SK-N-SH treated with all-trans-retinoic acid at 6 μM for 48 hours (cell line): Measurements from ENCODE around the gene ADIG.
A peak's percentile ranks its signal among the peaks of the same experiment; 100 is the strongest.

Experiments
- ATAC-seq: fragments of 200-7000 bp; cut with Tn5 transposase; 3 replicates; pipeline ENCODE4 v1.9.1; 2020; ENCODE audit warnings: mild to moderate bottlenecking, moderate library complexity
- BACH2 ChIP-seq: fragments of 250-450 bp; sonication (Bioruptor Pico); IDR thresholded peaks from 2 replicates; pipeline ENCODE4 v1.9.0; 2021; ENCODE audit warnings: mild to moderate bottlenecking, borderline replicate concordance
- CREB5 ChIP-seq: fragments of 250-450 bp; sonication (Bioruptor Pico); IDR thresholded peaks from 2 replicates; pipeline ENCODE4 v1.5.1; 2020; ENCODE audit warnings: low read depth, mild to moderate bottlenecking, moderate library complexity
- CSDC2 ChIP-seq: fragments of 250-450 bp; sonication (Bioruptor Pico); IDR thresholded peaks from 2 replicates; pipeline ENCODE4 v1.5.0; 2020; ENCODE audit warnings: mild to moderate bottlenecking, moderate library complexity
- CSRNP3 ChIP-seq: fragments of 250-450 bp; sonication (Bioruptor Pico); IDR thresholded peaks from 2 replicates; pipeline ENCODE4 v1.5.1; 2021; ENCODE audit warnings: mild to moderate bottlenecking, moderate library complexity
- GLIS3 ChIP-seq: fragments of 250-450 bp; sonication (Bioruptor Pico); IDR thresholded peaks from 2 replicates; pipeline ENCODE4 v1.5.0; 2020; ENCODE audit warnings: mild to moderate bottlenecking, moderate library complexity
- ISL1 ChIP-seq: fragments of 250-450 bp; sonication (Bioruptor Pico); IDR thresholded peaks from 2 replicates; pipeline ENCODE4 v2.1.2; 2022; ENCODE audit warnings: mild to moderate bottlenecking, moderate library complexity
- OSR1 ChIP-seq: fragments of 250-450 bp; sonication (Bioruptor Pico); IDR thresholded peaks from 2 replicates; pipeline ENCODE4 v1.8.0; 2022; ENCODE audit warnings: moderate library complexity, mild to moderate bottlenecking, inconsistent platforms
- POU6F1 ChIP-seq: fragments of 250-450 bp; sonication (Bioruptor Pico); IDR thresholded peaks from 2 replicates; pipeline ENCODE4 v1.8.0; 2021; ENCODE audit warnings: low read depth, mild to moderate bottlenecking, moderate library complexity, borderline replicate concordance
- PPARA ChIP-seq: fragments of 250-450 bp; sonication (Bioruptor Pico); IDR thresholded peaks from 2 replicates; pipeline ENCODE4 v1.5.0; 2020; ENCODE audit warnings: mild to moderate bottlenecking, borderline replicate concordance
- RARB ChIP-seq: fragments of 250-450 bp; sonication (Bioruptor Pico); IDR thresholded peaks from 2 replicates; pipeline ENCODE4 v1.8.0; 2021; ENCODE audit warnings: mild to moderate bottlenecking, moderate library complexity
- SNAI2 ChIP-seq: fragments of 250-450 bp; sonication (Bioruptor Pico); IDR thresholded peaks from 2 replicates; pipeline ENCODE4 v1.5.0; 2020; ENCODE audit warnings: mild to moderate bottlenecking, moderate library complexity
- TCF4 ChIP-seq: fragments of 250-450 bp; sonication (Bioruptor Pico); IDR thresholded peaks from 2 replicates; pipeline ENCODE4 v1.8.0; 2021; ENCODE audit warnings: mild to moderate bottlenecking, moderate library complexity, borderline replicate concordance
- TOX ChIP-seq: fragments of 250-450 bp; sonication (Bioruptor Pico); IDR thresholded peaks from 2 replicates; pipeline ENCODE4 v1.8.0; 2021; ENCODE audit warnings: mild to moderate bottlenecking, moderate library complexity, borderline replicate concordance
- TSHZ2 ChIP-seq: fragments of 250-450 bp; sonication (Bioruptor Pico); IDR thresholded peaks from 2 replicates; pipeline ENCODE4 v1.5.0; 2020; ENCODE audit warnings: mild to moderate bottlenecking, moderate library complexity
- ZFP3 ChIP-seq: fragments of 250-450 bp; sonication (Bioruptor Pico); IDR thresholded peaks from 2 replicates; pipeline ENCODE4 v1.5.0; 2020; ENCODE audit warnings: mild to moderate bottlenecking, moderate library complexity
- ZNF565 ChIP-seq: fragments of 450-650 bp; formaldehyde crosslinking; conservative IDR thresholded peaks from 2 replicates; pipeline ENCODE4 v1.5.0; 2020; ENCODE audit warnings: low read depth, mild to moderate bottlenecking, moderate library complexity
- ZNF70 ChIP-seq: fragments of 450-650 bp; formaldehyde crosslinking; IDR thresholded peaks from 2 replicates; pipeline ENCODE4 v1.5.0; 2020; ENCODE audit warnings: mild to moderate bottlenecking, moderate library complexity

Gene ADIG

GRCh38 chr20:38630727-38631126 is 49.7 kb downstream of the ADIG start:
- TF ChIP-seq CSRNP3 (CRISPR knock-in tag) (no peak), CSDC2 (CRISPR knock-in tag) (no peak), PPARA (CRISPR knock-in tag) (no peak), TOX (CRISPR knock-in tag) (no peak)
- ATAC-seq: no peak

GRCh38 chr20:38631155-38632022 is 50.4 kb downstream of the ADIG start:
- no peak for TF ChIP-seq GLIS3
- ATAC-seq: no peak

GRCh38 chr20:38633577-38634093 is 52.6 kb downstream of the ADIG start:
- peak; percentile 95 for ATAC-seq
- no peak for TF ChIP-seq TCF4 (CRISPR knock-in tag)
- no peak for TF ChIP-seq RARB (CRISPR knock-in tag)
- no peak for TF ChIP-seq SNAI2
- TF ChIP-seq ZNF565: no peak
- TF ChIP-seq CSRNP3 (CRISPR knock-in tag): no peak
- no peak for TF ChIP-seq GLIS3
- TF ChIP-seq ZNF70 (CRISPR knock-in tag): no peak
- TF ChIP-seq CREB5 (CRISPR knock-in tag): no peak
- TF ChIP-seq ZFP3 (CRISPR knock-in tag): no peak
- no peak for TF ChIP-seq BACH2 (CRISPR knock-in tag)

GRCh38 chr20:38635721-38636288 is 54.8 kb downstream of the ADIG start:
- TF ChIP-seq CSDC2 (CRISPR knock-in tag): no peak
- TF ChIP-seq TCF4 (CRISPR knock-in tag): no peak
- no peak for TF ChIP-seq TSHZ2 (CRISPR knock-in tag)
- TF ChIP-seq PPARA (CRISPR knock-in tag): no peak
- no peak for TF ChIP-seq TOX (CRISPR knock-in tag)
- TF ChIP-seq OSR1: no peak
- TF ChIP-seq POU6F1 (CRISPR knock-in tag): no peak
- TF ChIP-seq ISL1: no peak
- no peak for ATAC-seq
